GM12865 (cell line): ENCODE measurements around the gene KCNH4.

Experiments
- DNase-seq: peaks from one replicate; pipeline ENCODE4 v3.0.0; 2010; ENCODE audit warnings: low read depth
- H3K4me3 ChIP-seq: 2 replicates; pipeline ENCODE4 v1.5.1; 2011; ENCODE audit warnings: mild to moderate bottlenecking, low read depth, low read length, control low read depth
- TF ChIP-seq, protein P1 (sequence below): IDR thresholded peaks from 2 replicates; pipeline ENCODE4 v1.5.1; 2011; ENCODE audit warnings: low read length, control low read depth, low read depth, inconsistent platforms; ENCODE audit not compliant: insufficient read depth; ENCODE audit errors: missing control alignments

Gene KCNH4

DNA sequence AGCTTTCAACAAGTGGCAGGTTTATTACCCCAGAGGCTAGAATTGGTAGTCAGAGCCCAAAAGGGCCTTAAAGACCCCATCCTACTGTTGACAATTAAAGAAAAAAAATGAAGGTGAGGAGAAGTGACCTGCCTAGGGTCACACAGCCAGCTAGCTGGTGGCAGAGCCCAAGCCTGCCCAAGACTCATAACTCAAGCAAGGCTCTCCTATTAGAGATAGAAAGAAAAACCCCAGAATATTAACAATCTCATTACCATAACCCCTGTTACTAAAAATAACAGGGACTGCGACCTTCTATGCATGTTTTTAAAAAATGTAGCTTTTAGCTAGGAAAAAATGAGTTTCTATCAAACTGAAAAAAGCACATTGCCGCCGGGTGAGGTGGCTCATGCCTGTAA lies 44.3 kb downstream of the KCNH4 start:
- TF ChIP-seq, protein P1, sequence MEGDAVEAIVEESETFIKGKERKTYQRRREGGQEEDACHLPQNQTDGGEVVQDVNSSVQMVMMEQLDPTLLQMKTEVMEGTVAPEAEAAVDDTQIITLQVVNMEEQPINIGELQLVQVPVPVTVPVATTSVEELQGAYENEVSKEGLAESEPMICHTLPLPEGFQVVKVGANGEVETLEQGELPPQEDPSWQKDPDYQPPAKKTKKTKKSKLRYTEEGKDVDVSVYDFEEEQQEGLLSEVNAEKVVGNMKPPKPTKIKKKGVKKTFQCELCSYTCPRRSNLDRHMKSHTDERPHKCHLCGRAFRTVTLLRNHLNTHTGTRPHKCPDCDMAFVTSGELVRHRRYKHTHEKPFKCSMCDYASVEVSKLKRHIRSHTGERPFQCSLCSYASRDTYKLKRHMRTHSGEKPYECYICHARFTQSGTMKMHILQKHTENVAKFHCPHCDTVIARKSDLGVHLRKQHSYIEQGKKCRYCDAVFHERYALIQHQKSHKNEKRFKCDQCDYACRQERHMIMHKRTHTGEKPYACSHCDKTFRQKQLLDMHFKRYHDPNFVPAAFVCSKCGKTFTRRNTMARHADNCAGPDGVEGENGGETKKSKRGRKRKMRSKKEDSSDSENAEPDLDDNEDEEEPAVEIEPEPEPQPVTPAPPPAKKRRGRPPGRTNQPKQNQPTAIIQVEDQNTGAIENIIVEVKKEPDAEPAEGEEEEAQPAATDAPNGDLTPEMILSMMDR, result no peak
- no peak overlapping the region for H3K4me3 ChIP-seq
- DNase-seq, result no peak

DNA sequence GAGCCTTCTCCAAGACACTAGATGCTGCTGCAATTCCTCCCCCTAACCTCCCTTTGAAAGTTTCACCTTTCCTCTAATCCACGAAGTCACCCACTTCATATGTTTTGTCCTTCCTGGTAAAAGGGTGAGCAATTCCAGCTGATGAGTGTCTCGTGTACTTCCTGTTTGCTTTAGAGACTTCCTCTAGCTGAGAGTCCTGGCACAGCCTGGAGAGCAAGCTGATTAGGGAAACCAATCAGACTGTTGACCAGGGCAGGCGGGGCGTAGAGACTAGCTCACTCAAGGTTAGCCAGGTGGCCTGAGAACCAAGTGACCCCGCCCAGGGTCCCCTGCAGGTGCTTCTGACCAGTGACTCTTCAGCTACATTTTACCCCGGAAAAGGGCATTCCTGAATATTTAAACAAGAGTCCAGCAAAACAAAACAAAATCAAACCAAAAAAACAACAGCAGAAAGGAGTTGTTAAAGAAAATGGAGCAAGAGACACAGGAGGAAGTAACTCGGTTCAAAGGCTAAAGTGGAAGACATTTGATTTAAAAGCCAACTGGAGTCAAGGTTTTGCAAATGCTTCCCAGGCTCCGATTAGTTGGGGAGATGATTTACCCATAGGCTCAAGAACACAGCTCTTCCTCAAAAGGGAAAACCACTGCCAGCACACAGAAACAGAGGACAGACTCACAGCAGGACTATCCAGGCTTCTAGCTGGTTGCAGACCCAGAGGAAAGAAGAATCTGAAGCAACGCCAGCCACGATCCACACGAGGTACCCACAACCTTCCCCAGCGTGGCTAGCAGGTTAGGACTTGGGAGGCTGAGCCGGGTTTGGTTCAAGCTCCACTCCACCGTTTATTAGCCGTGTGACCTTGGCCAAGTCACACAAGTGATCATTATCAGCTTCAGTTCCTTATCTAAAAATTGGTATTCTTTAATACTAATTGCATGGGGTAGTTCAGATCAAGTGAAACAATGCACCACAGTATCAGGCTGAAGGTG lies 45.0 kb downstream of the KCNH4 start:
- no peak for DNase-seq
- H3K4me3 ChIP-seq, result no peak overlapping the region
- TF ChIP-seq, protein P1, result no peak

DNA sequence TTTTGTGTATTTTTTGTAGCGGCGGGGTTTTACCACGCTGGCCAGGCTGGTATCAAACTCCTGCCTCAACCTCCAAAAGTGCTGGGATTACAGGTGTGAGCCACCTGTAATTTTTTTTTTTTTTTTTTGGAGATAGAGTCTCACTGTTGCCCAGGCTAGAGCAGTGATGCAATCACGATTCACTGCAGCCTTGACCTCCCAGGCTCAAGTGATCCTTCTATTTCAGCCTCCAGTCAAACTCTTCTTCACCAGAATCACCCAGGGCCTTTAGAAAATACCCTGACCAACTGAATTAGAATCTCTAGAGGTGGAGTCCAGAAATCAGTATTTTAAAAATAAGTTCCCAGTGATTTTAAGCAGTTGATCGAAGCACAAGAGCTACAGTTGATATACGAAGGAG lies 45.8 kb downstream of the KCNH4 start:
- H3K4me3 ChIP-seq, result no peak overlapping the region
- TF ChIP-seq, protein P1, result no peak
- DNase-seq, result no peak

DNA sequence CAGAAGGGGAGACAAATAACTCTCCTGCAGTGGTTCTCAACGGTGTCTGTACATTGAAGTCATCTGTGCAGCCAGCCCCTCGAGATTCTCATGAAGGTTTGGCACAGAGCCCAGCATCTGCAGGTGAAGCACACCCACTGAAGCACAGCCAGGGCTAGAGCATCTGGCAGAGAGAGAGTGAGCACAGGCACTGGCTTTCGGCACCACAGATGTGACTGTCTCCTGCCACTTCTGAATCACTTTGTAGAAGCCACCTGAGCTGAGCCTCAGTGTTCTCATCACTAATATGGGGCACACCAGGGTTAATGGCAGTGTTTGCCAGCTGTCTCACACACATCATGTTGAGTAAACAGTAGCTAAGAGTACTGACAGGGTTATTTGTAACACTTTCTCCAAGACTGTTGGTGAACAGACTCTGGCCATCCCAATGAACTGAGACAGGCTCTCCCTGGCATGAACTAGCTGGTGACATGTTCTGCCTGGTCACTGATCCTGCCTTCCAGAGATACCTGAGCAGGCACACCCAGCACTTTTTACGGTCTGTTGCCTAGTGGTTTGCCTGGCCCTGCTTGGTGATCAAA lies 47.4 kb downstream of the KCNH4 start:
- no peak overlapping the region for H3K4me3 ChIP-seq
- TF ChIP-seq, protein P1, result no peak

DNA sequence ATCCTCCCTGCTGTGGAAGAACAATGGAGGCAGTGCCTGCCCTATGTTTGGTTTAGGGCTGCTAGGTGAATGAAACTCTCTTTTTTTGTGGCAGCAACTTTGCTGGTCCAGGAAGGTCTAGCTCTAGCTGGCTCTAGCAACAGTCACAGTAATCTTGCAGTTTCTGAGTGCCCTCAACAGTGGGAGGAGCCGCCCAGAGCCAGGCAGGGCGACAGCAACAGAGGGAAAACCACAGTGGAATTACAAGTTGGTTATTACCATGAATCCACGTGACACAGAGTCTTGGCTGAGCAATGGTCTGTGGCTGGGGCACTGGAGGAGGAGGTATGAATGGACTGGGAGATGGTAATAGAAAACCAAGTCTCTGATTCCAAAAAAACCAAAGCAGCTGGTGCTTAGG lies 48.0 kb downstream of the KCNH4 start:
- H3K4me3 ChIP-seq, result no peak overlapping the region
- no peak for DNase-seq
- TF ChIP-seq, protein P1, result no peak

More for the DNA sequence above, 47.4 kb downstream of the KCNH4 start:
- DNase-seq, result peak; percentile 81

DNA sequence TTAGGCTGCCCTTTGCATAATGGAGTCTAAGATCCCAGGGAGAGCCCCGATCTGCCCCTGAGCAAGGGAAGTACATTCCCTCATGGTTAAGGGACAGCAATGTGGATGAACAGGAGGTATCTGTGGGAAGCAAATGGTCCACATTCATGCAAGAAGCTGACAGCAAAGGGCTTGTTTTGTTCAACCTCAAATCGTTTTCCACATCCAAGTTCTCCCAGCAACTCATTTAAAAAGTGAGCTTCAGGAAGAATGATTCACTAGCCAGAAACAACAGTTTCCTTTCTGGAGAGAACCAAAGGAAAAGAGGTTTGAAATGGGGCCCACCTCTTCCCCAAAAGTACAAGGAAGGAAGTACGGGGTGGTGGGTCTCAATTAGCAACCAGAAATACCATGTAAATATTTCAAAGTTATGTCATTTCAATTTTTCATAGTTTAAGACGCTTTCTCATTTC lies 48.9 kb downstream of the KCNH4 start:
- TF ChIP-seq, protein P1, result no peak
- no peak overlapping the region for H3K4me3 ChIP-seq
- DNase-seq, result no peak
